Frontal cortex (tissue), 4 donors: ENCODE measurements around the gene AVEN. TPM values are rescaled to one million over a fixed set of nuclear protein-coding genes. Genes with fewer than 3 reads are reported as not detected.
"Not testable (repeated sequence)": the region's sequence is repeated elsewhere in the genome, so short reads cannot be mapped to it uniquely, and the experiment has no call there.

Experiments
- DNase-seq, 2 donors: peaks; one replicate each; pipeline ENCODE4 v3.0.0; 2012; ENCODE audit warnings: low spot score in 2 of 2
- FAIRE-seq: peaks from 2 replicates; lab custom pipeline; 2012; peaks lifted over from hg19 to GRCh38; lab: Jason Lieb, UNC
- total RNA-seq: library from RNA; depleted of rRNA; stranded (reverse); fragments of >200 nt; gene quantifications from one replicate; pipeline ENCODE4 v1.2.3, GENCODE V29; 2014
- donor health status: control.
- donor health status: control.
- donor health status: control.

Gene AVEN, protein sequence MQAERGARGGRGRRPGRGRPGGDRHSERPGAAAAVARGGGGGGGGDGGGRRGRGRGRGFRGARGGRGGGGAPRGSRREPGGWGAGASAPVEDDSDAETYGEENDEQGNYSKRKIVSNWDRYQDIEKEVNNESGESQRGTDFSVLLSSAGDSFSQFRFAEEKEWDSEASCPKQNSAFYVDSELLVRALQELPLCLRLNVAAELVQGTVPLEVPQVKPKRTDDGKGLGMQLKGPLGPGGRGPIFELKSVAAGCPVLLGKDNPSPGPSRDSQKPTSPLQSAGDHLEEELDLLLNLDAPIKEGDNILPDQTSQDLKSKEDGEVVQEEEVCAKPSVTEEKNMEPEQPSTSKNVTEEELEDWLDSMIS
- total RNA-seq, result 8.6 TPM

- no peak for FAIRE-seq
- peak; percentile 52 to 63 for DNase-seq
These were observed at the start of gene AVEN for GRCh38 chr15:34038871-34039789. TSS of gene AVEN (minus strand) at chr15:34039204. CDS start at chr15:34039046, 158 bp downstream.

GRCh38 chr15:34085746-34086145, 46.7 kb upstream of the AVEN start:
- DNase-seq, result no peak
- FAIRE-seq, result no peak

- FAIRE-seq (no peak), DNase-seq (peak in 1 of 2 donors; percentile 9)
These were observed 45.1 kb upstream of the AVEN start for GRCh38 chr15:34084086-34084485.

GRCh38 chr15:34079904-34080303, 40.9 kb upstream of the AVEN start:
- FAIRE-seq (no peak), DNase-seq (no peak)

DNA sequence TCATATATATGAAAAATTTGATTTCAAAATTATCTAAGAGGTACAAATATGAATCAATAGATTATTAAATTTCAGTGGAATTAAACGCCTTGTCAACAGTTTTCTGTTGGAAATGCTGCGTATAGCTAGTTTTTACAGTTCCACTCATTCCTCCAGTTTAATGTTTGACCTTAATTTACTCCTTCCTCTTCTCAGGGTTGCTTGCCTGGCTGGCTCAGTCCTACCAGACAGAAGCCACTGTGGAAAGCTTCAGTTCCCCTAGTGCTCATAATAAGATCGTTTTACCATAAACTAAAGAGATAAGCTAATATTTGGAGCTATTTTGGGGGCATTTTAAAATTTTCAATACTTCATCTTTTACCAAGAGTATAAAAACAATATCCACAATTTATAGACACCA, 39.9 kb upstream of the AVEN start:
- FAIRE-seq (no peak), DNase-seq (no peak)

DNA sequence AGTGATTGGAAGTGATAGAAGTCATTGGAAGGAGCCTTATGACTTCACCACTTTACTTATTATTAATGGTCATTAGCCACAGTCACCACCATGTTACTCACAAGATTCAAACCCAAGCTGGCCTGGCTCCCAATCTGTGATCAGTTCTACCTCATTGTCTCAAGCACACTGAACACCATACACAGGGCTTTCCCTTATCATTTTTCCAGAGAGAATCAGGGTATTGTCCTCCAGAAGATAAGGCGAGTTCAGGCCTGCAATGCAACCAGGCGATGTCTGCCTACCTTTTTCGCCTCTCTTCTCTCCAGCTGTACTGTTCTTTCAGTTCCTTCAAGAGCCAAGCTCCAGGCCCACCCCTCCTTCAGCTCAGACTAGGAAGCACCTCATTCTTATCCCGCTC, 37.8 kb upstream of the AVEN start:
- DNase-seq, result no peak
- FAIRE-seq, result no peak

- FAIRE-seq (no peak), DNase-seq (no peak)
These were observed 31.0 kb upstream of the AVEN start for GRCh38 chr15:34070003-34070402.

DNA sequence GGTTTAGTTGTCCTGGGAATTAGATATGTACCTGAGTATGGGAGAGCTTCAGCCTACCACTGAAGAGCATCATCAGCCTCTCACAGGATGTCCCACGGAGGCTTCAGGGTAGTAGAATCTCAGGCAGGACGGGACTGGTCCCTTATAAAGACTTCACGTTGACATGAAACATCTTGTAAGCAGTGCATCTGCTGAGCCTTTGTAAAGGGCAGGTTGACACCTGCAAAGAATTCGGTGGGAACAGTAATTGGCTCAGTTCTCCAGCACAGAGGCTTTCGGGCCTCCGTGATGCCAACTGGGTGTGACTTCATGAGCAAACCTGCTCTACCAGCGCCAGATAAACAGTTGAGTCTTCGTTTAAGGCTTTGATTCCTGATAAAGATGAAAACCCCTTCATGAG, 26.9 kb upstream of the AVEN start:
- DNase-seq, result no peak

GRCh38 chr15:34065261-34065660, 26.3 kb upstream of the AVEN start:
- FAIRE-seq, result no peak
- DNase-seq, result no peak

More for the DNA sequence above, 26.9 kb upstream of the AVEN start:
- no peak for FAIRE-seq

DNA sequence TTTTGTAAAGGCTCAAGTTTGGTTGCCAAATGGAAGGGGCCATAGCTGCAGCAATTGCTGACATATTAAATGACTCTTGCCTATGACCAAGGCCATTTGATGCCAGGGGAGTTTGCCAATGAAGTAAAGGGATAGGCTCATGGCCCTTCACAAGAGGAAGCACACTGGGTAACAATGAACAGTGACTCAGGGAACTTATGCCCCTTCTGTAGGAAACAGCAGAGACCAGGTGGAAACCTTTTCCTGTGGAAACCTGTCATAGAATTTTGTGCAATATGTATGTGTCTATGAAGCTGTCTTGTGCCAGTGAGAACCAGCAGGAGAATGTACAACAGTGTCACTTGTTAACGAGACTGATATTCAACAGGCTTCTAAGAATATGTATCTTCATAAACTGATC, 25.4 kb upstream of the AVEN start:
- no peak for FAIRE-seq
- DNase-seq, result no peak

- FAIRE-seq, result no peak
These were observed 20.9 kb upstream of the AVEN start for GRCh38 chr15:34059946-34060345.

GRCh38 chr15:34059476-34059875, 20.5 kb upstream of the AVEN start:
- DNase-seq (no peak), FAIRE-seq (no peak)

More at GRCh38 chr15:34059946-34060345, 20.9 kb upstream of the AVEN start:
- DNase-seq, result no peak

GRCh38 chr15:34056911-34057310, 17.9 kb upstream of the AVEN start:
- FAIRE-seq, result no peak
- DNase-seq, result no peak

DNA sequence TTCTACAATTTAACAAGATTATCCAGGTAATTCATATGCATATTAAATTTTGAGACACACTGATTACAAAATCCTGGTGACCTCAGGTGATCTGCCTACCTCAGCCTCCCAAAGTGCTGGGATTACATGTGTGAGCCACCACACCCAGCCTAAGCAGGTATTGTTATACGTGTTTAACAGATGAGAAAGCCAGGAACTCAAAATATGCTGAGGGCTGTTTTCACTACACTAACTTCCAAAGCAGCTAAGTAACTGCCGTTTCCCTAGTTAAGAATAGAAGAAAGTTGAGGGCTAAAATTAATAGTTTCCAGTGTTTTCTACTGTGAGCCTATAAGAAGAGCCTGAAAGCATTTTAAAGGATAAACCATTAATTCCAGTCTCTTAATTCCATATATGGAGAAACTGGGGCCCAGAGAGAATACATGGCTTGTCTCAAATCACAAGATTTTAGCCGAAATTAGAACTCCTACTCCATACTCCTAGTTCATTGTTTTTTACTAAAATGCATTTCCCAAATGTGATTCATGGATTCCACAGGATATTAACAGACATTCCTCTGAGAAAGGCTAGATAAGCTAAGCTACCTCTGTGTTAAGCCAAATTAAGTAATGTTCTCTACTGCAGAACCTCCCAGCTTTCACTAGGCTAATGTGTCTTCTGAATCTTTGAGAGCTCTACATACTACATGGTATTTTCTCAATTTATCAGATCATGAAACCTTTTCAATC, 17.0 kb upstream of the AVEN start:
- no peak for DNase-seq
- FAIRE-seq, result no peak

DNA sequence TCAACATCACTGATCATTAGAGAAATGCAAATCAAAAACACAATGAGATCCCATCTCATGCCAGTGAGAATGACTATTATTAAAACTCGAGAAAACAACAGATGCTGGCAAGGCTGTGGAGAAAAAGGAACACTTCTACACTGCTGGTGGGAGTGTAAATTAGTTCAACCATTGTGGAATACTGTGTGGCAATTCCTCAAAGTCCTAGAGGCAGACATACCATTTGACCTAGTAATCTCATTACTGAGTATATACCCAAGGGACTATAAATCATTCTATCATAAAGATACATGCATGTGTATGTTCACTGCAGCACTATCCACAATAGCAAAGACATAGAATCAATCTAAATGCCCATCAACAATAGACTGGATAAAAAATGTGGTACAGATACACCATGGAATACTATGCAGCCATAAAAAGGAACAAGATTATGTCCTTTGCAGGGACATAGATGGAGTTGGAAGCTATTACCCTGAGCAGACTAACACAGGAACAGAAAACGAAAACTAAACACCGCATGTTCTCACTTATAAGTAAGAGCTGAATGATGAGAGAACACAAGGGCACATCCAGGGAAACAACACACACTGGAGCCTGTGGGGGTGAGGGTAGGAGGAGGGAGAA, 15.2 kb upstream of the AVEN start:
- FAIRE-seq, result no peak
- DNase-seq, result no peak

- not testable (repeated sequence) for FAIRE-seq, DNase-seq
These were observed 11.4 kb upstream of the AVEN start for GRCh38 chr15:34050385-34050784.

DNA sequence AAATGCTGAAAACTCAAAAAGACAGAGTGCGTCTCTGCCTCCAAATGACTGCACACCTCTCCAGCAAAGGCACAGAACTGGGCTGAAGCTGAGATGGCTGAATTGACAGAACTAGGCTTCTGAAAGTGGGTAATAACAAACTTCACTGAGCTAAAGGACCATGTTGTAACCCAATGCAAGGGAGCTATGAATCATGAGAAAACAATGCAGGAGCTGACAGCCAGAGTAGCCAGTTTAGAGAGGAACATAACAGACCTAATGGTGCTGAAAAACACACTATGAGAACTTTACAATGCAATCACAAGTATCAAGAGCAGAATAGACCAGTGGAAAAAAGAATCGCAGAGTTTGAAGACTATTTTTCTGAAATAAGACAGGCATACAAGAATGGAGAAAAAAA, 10.1 kb upstream of the AVEN start:
- DNase-seq (no peak), FAIRE-seq (no peak)

DNA sequence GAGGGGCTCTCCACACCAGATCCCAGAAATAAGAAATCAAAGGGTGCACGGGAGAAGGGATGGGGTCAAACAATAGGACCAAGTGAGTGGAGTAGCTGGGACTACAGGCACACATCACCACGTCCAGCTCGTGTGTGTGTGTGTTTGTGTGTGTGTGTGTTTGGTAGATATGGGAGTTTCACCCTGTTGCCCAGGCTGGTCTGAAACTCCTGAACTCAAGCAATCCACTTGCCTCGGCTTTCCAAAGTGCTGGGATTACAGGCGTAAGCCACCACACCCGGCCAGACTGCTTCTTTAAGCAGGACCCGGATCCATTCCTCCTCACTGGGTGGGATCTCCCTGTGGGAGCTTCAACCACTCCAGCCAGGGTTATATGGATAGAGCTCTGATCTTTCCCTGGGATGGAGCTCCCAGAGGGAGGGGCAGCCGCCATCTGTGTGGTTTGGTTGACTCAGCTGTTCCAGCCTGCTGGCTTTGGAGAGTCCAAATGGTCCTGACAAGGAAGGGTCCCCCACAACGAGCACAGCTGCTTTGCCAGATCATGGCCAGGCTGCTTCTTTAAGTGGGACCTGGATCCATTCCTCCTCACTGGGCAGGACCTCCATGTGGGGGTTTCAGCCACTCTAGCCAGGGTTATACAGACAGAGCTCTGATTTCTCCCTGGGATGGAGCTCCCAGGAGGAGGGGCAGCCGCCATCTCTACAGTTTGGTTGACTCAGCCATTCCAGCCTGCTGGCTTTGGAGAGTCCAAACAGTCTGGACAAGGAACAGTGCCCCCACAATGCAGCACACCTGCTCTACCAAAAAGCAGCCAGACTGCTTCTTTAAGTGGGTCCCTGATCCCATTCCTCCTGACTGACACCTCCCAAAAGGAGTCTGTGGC, 9.1 kb upstream of the AVEN start:
- DNase-seq (no peak), FAIRE-seq (no peak)
